AG09319 (cell line): ENCODE results near the gene CUBN.

ENCODE experiments used
- DNase-seq: peaks from one replicate; pipeline ENCODE4 v3.0.0-alpha.2; 2010; ENCODE audit warnings: low read depth; ENCODE audit errors: extremely low read depth
- CTCF ChIP-seq: IDR thresholded peaks from 2 replicates; pipeline ENCODE4 v1.5.1; 2011; ENCODE audit warnings: low read depth, mild to moderate bottlenecking, inconsistent platforms, low read length, moderate library complexity

The CUBN gene

GRCh38 chr10:16967866-16968415 is 161.7 kb downstream of the CUBN start:
- TF ChIP-seq CTCF: no peak

GRCh38 chr10:16966991-16967865 is 162.4 kb downstream of the CUBN start:
- DNase-seq: peak; percentile 91

More at GRCh38 chr10:16967866-16968415, 161.7 kb downstream of the CUBN start:
- DNase-seq: no peak

GRCh38 chr10:16965740-16966447 is 163.7 kb downstream of the CUBN start:
- DNase-seq: peak; percentile 97

More at GRCh38 chr10:16966991-16967865, 162.4 kb downstream of the CUBN start:
- TF ChIP-seq CTCF: no peak

GRCh38 chr10:16965344-16965616 is 164.3 kb downstream of the CUBN start:
- TF ChIP-seq CTCF: no peak

More at GRCh38 chr10:16965740-16966447, 163.7 kb downstream of the CUBN start:
- no peak for TF ChIP-seq CTCF

GRCh38 chr10:16964576-16965343 is 164.9 kb downstream of the CUBN start:
- no peak for DNase-seq
- TF ChIP-seq CTCF: no peak

More at GRCh38 chr10:16965344-16965616, 164.3 kb downstream of the CUBN start:
- no peak for DNase-seq

- TF ChIP-seq CTCF: no peak
- DNase-seq: no peak
These were observed 169.1 kb downstream of the CUBN start for GRCh38 chr10:16960551-16960950.
